SK-N-SH (cell line): ENCODE measurements around the gene GPR27. TPM values are rescaled to one million over a fixed set of nuclear protein-coding genes. Genes with fewer than 3 reads are reported as not detected.

ENCODE experiments used
- CTCF ChIA-PET: fragments of 300-600, 350-600 bp; formaldehyde crosslinking; extraction: SDS; loops from one replicate; lab custom pipeline; 2021; lab: Yijun Ruan, JAX
- POLR2A ChIA-PET: fragments of 350-600 bp; sonication (Branson Sonifier 250); formaldehyde crosslinking; extraction: SDS; loops from one replicate; lab custom pipeline; 2020; ENCODE audit warnings: antibody characterized with exemption, inconsistent platforms; lab: Yijun Ruan, JAX
- DNase-seq: peaks from one replicate; pipeline ENCODE4 v3.0.0; 2012
- H2AFZ ChIP-seq: fragments of 200-600 bp; sonication (generic); 2 replicates; pipeline ENCODE4 v1.8.1; 2016; ENCODE audit warnings: antibody characterized with exemption, mild to moderate bottlenecking, low read depth
- H3F3A ChIP-seq: fragments of 200-600 bp; sonication (generic); replicated peaks from 2 replicates; pipeline ENCODE3; 2016; ENCODE audit warnings: antibody characterized with exemption, mild to moderate bottlenecking; ENCODE audit not compliant: insufficient read depth
- H3K27ac ChIP-seq, 2 experiments: fragments of 200-500 bp in 1 of 2; fragments of 200-600 bp in 1 of 2; sonication (Bioruptor generic) in 1 of 2; sonication (generic), shearing (Covaris generic) in 1 of 2; 2 replicates each; pipeline versions ENCODE4 v1.5.1 to v1.6.1; 2014 to 2016; ENCODE audit warnings: low read depth in 2 of 2, inconsistent platforms in 1 of 2, low read length in 1 of 2, mild to moderate bottlenecking in 1 of 2, mixed read lengths in 1 of 2
- H3K27me3 ChIP-seq: fragments of 200-600 bp; sonication (generic), shearing (Covaris generic); 2 replicates; pipeline ENCODE4 v1.6.1; 2016; ENCODE audit warnings: mixed run types; ENCODE audit not compliant: insufficient read depth
- H3K36me3 ChIP-seq, 2 experiments: fragments of 200-500 bp in 1 of 2; fragments of 200-600 bp in 1 of 2; sonication (Bioruptor generic) in 1 of 2; sonication (generic) in 1 of 2; replicated peaks in 1 of 2; 2 replicates each; pipeline versions ENCODE3 to v1.5.1; 2014 to 2016; ENCODE audit warnings: low read length in 1 of 2, mild to moderate bottlenecking in 1 of 2; ENCODE audit not compliant: insufficient read depth in 2 of 2, control insufficient read depth in 1 of 2
- H3K4me1 ChIP-seq, 2 experiments: fragments of 200-500 bp in 1 of 2; fragments of 200-600 bp in 1 of 2; sonication (Bioruptor generic) in 1 of 2; sonication (generic), shearing (Covaris generic) in 1 of 2; 2 replicates each; pipeline versions ENCODE4 v1.5.1 to v1.6.1; 2014 to 2016; ENCODE audit warnings: low read depth in 1 of 2, low read length in 1 of 2, mixed run types in 1 of 2; ENCODE audit not compliant: insufficient read depth in 2 of 2, control insufficient read depth in 1 of 2
- H3K4me2 ChIP-seq: fragments of 200-600 bp; sonication (generic), shearing (Covaris generic); 2 replicates; pipeline ENCODE4 v1.6.1; 2017; ENCODE audit warnings: mixed run types
- H3K4me3 ChIP-seq, 2 experiments: fragments of 200-500 bp in 1 of 2; fragments of 200-600 bp in 1 of 2; sonication (Bioruptor generic) in 1 of 2; sonication (generic), shearing (Covaris generic) in 1 of 2; 2 replicates each; pipeline versions ENCODE4 v1.5.1 to v1.8.1; 2014 to 2016; ENCODE audit warnings: low read depth in 2 of 2, inconsistent platforms in 1 of 2, low read length in 1 of 2, mild to moderate bottlenecking in 1 of 2, mixed read lengths in 1 of 2, moderate library complexity in 1 of 2
- H3K79me2 ChIP-seq: fragments of 200-600 bp; sonication (generic); 2 replicates; pipeline ENCODE4 v1.8.1; 2017; ENCODE audit warnings: mild to moderate bottlenecking; ENCODE audit not compliant: insufficient read depth
- H3K9ac ChIP-seq: fragments of 200-600 bp; sonication (generic); 2 replicates; pipeline ENCODE4 v1.6.1; 2017; ENCODE audit warnings: mixed run types
- H3K9me2 ChIP-seq: fragments of 200-600 bp; sonication (generic); 2 replicates; pipeline ENCODE4 v1.6.1; 2017; ENCODE audit warnings: mixed run types
- H3K9me3 ChIP-seq: fragments of 200-600 bp; sonication (generic); 2 replicates; pipeline ENCODE4 v1.6.1; 2017; ENCODE audit warnings: mixed run types, mild to moderate bottlenecking, moderate library complexity
- H4K20me1 ChIP-seq: fragments of 200-600 bp; sonication (generic); 2 replicates; pipeline ENCODE4 v1.6.1; 2017; ENCODE audit warnings: mild to moderate bottlenecking, mixed run types; ENCODE audit not compliant: insufficient read depth
- ELF1 ChIP-seq: IDR thresholded peaks from 2 replicates; pipeline ENCODE4 v1.4.0; 2012
- EZH2phosphoT487 ChIP-seq: fragments of 200-600 bp; sonication (generic); IDR thresholded peaks from 2 replicates; pipeline ENCODE4 v1.6.1; 2017; ENCODE audit warnings: low read depth, mixed run types, mild to moderate bottlenecking, antibody characterized with exemption, moderate library complexity, borderline replicate concordance
- FOSL2 ChIP-seq: IDR thresholded peaks from 2 replicates; pipeline ENCODE4 v1.4.0; 2012; ENCODE audit warnings: low read depth, mild to moderate bottlenecking, moderate library complexity, borderline replicate concordance
- FOXM1 ChIP-seq: IDR thresholded peaks from 2 replicates; pipeline ENCODE4 v1.4.0; 2012; ENCODE audit warnings: low read depth, mild to moderate bottlenecking
- GATA2 ChIP-seq: sonication (generic); formaldehyde crosslinking; IDR thresholded peaks from 2 replicates; pipeline ENCODE4 v1.5.0; 2020; ENCODE audit warnings: mild to moderate bottlenecking, missing genetic modification reagents
- IRF3 ChIP-seq: fragments of 150-350 bp; IDR thresholded peaks from 2 replicates; pipeline ENCODE4 v1.6.1; 2016; ENCODE audit warnings: mild to moderate bottlenecking, low read depth, low read length
- MXI1 ChIP-seq: IDR thresholded peaks from 2 replicates; pipeline ENCODE4 v1.6.1; 2012; ENCODE audit warnings: mild to moderate bottlenecking, low read depth, low read length, improper control_type of control experiment
- NFIC ChIP-seq: IDR thresholded peaks from 2 replicates; pipeline ENCODE4 v1.4.0; 2012; ENCODE audit warnings: borderline replicate concordance
- NRF1 ChIP-seq: IDR thresholded peaks from 2 replicates; pipeline ENCODE4 v1.6.1; 2012; ENCODE audit warnings: low read depth, mild to moderate bottlenecking, low read length
- PBX3 ChIP-seq: IDR thresholded peaks from 2 replicates; pipeline ENCODE4; 2012
- POLR2AphosphoS5 ChIP-seq: IDR thresholded peaks from 2 replicates; pipeline ENCODE4 v1.6.1; 2012; ENCODE audit warnings: low read depth, low read length
- RFX5 ChIP-seq: IDR thresholded peaks from 2 replicates; pipeline ENCODE4 v1.6.1; 2012; ENCODE audit warnings: mild to moderate bottlenecking, improper control_type of control experiment, low read length
- RXRA ChIP-seq: IDR thresholded peaks from 2 replicates; pipeline ENCODE4 v1.4.0; 2012; ENCODE audit warnings: low read depth, mild to moderate bottlenecking, borderline replicate concordance
- TEAD4 ChIP-seq: IDR thresholded peaks from 2 replicates; pipeline ENCODE4 v1.4.0; 2012; ENCODE audit warnings: mild to moderate bottlenecking, borderline replicate concordance; ENCODE audit not compliant: insufficient read depth
- YY1 ChIP-seq: IDR thresholded peaks from 2 replicates; pipeline ENCODE4 v1.4.0; 2012; ENCODE audit warnings: low read depth, mild to moderate bottlenecking
- WGBS: methylation state at CpG from one replicate; pipeline ENCODE4 v1.1.6; 2017; ENCODE audit warnings: low lambda C conversion rate; 5-methylcytosine and 5-hydroxymethylcytosine counted together
- polyA plus RNA-seq, 3 experiments: library from polyadenylated mRNA; depleted of rRNA; stranded (reverse); fragments of >200 nt; gene quantifications; 2 replicates each; pipeline ENCODE4 v1.2.3, GENCODE V29; 2012

The GPR27 gene
- polyA plus RNA-seq, 1 of the 3 experiments (the other 2 are of a cell fraction), result 0.05 TPM

DNA sequence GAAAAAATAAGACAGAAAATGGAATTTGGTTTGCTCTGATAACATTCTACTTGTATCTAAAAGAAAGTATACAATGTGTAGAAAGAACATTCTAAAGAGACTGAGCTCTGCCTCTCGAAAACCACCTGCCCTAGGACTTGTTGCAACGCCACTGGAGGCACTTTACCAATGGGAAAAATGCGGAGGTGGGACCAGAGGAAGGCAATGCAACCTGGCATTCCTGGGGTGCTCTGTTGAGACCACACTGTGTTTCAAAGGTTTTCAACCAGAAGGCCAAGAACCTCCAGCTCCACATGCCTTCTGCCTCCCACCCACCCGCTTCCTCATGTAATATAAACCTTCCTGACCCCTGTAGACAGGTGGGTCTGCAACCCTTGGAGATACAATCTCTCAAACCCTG is 26.8 kb downstream of the GPR27 start:
- ChIA-PET POLR2A (interaction anchor here (0.6 kb wide), 1 partner anchor 28 kb away, joined by 3 read pairs; no protein-coding TSS in a partner anchor), CTCF (no interaction called here)
- H4K20me1 ChIP-seq, result no peaks in the 10 kb centered on the region
- no peak overlapping the region for H3K9ac ChIP-seq
- peaks cover 17% of the 10 kb centered on the region for H3K27me3 ChIP-seq
- TF ChIP-seq FOSL2, result no peak
- no peak for TF ChIP-seq YY1
- TF ChIP-seq NRF1, result no peak
- no peak for TF ChIP-seq RFX5
- TF ChIP-seq RXRA, result no peak
- TF ChIP-seq PBX3, result no peak
- H3K79me2 ChIP-seq, result no peaks in the 10 kb centered on the region
- H3K36me3 ChIP-seq, result no peaks in the 10 kb centered on the region
- no peak overlapping the region for H3K4me2 ChIP-seq
- WGBS, result 32% methylated on average over 4 of the region's 4 CpGs
- DNase-seq, result no peak
- H3F3A ChIP-seq, result no peaks in the 10 kb centered on the region
- H3K9me3 ChIP-seq, result no peaks in the 10 kb centered on the region
- H3K27ac ChIP-seq, result no peak overlapping the region
- peaks cover 0 to 6% of the 10 kb centered on the region in 2 experiments; a peak in 1 of 4 replicates for H3K4me1 ChIP-seq
- no peak overlapping the region for H2AFZ ChIP-seq
- no peaks in the 10 kb centered on the region for H3K9me2 ChIP-seq
- no peak overlapping the region for H3K4me3 ChIP-seq

- Histone ChIP-seq H2AFZ (no peak overlapping the region), H3K27ac (no peak overlapping the region), H3K9me2 (no peaks in the 10 kb centered on the region), H4K20me1 (no peaks in the 10 kb centered on the region), H3K79me2 (no peaks in the 10 kb centered on the region), H3K4me2 (no peak overlapping the region), H3K9ac (no peak overlapping the region), H3K27me3 (peaks cover 28% of the 10 kb centered on the region), H3K36me3 (no peaks in the 10 kb centered on the region), H3K4me1 (peaks cover 0 to 6% of the 10 kb centered on the region in 2 experiments; a peak in 1 of 4 replicates), H3F3A (no peaks in the 10 kb centered on the region), H3K9me3 (no peaks in the 10 kb centered on the region), H3K4me3 (no peak overlapping the region)
- TF ChIP-seq MXI1 (no peak), IRF3 (no peak), FOXM1 (no peak), POLR2AphosphoS5 (no peak), NFIC (no peak), TEAD4 (no peak), GATA2 (CRISPR knock-in tag) (no peak), EZH2phosphoT487 (no peak), ELF1 (no peak)
- WGBS, result 13% methylated on average over 1 of the region's 1 CpG
- DNase-seq, result no peak
- ChIA-PET POLR2A (no interaction called here), CTCF (no interaction called here)
Measured at GRCh38 chr3:71783152-71783551, 29.5 kb downstream of the GPR27 start.
